ENCODE measurements around the gene C19orf47.

The C19orf47 gene

DNA sequence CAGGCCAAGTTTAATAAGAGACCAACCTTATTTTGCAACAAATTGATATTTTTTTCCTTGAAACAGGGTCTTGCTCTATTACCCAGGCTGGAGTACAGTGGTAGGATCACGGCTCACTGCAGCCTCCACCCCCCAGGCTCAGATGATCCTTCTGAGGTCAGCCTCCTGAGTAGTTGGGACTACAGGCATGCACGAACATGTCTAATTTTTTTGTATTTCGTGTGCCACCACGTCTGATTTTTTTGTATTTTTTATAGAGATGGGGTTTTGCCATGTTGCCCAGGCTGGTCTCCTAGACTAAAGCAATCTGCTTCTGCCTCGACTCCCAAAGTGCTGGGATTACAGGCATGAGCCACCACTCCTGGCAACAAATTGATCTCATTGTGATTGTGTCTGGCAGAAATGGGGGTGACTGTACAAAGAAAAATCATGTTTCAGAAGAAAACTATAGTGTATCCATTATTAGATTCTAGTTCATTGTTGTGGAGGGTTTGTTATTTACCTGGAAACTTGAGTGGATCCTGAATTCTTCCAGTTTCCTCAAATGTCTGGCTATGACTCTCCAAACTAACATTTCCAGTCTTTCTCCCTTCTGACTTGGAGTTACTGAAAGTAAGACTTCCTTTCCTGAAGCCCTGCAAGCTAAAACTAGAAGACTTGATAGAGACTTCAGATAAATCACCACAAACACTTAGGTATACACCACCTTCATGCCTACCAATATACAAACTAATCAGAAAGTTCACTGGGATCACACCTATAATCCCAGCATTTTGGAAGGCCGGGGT lies 45.8 kb downstream of the C19orf47 start:
- H3K9me3 ChIP-seq (ENCODE audit: control insufficient read depth in 1 of 2, low read length in 2 of 2) = no peaks in the 10 kb centered on the region
- no peaks in the 10 kb centered on the region for H3K36me3 ChIP-seq (ENCODE audit: control insufficient read depth in 1 of 2, insufficient read depth in 2 of 2, low read length in 2 of 2)
- H3K27me3 ChIP-seq (ENCODE audit: control insufficient read depth in 1 of 2, insufficient read depth in 2 of 2, low read length in 2 of 2) = no peaks in the 10 kb centered on the region
- H3K4me3 ChIP-seq (ENCODE audit: low read depth in 1 of 2, low read length in 2 of 2) = no peak overlapping the region
- no peak overlapping the region for H3K9ac ChIP-seq (ENCODE audit: low read depth in 1 of 2, low read length in 2 of 2)
- H3K4me1 ChIP-seq (ENCODE audit: control insufficient read depth in 1 of 2, insufficient read depth in 2 of 2, low read length in 2 of 2) = no peaks in the 10 kb centered on the region
- no peak overlapping the region for H3K27ac ChIP-seq (ENCODE audit: low read depth, low read length)

DNA sequence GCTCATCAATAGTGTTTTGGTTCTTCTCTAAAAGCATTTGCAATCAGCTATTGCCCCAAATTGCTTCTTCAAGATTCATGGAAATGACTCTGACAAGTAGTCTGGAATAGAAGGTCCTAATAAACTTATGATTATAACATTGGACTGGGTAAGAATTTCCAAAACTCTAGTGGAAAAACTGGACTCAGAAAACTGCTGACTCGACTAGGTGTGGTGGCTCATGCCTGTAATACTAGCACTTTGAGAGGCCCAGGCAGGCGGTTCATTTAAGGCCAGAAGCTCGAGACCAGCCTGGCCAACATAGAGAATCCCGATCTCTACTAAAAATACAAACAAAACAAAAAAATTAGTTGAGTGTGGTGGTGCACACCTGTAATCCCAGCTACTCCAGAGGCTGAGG lies 47.5 kb downstream of the C19orf47 start:
- H3K36me3 ChIP-seq (ENCODE audit: control insufficient read depth in 1 of 2, insufficient read depth in 2 of 2, low read length in 2 of 2) = no peaks in the 10 kb centered on the region
- no peak overlapping the region for H3K4me3 ChIP-seq (ENCODE audit: low read depth in 1 of 2, low read length in 2 of 2)
- H3K9ac ChIP-seq (ENCODE audit: low read depth in 1 of 2, low read length in 2 of 2) = no peak overlapping the region
- no peaks in the 10 kb centered on the region for H3K27me3 ChIP-seq (ENCODE audit: control insufficient read depth in 1 of 2, insufficient read depth in 2 of 2, low read length in 2 of 2)
- H3K27ac ChIP-seq (ENCODE audit: low read depth, low read length) = no peak overlapping the region
- no peaks in the 10 kb centered on the region for H3K9me3 ChIP-seq (ENCODE audit: control insufficient read depth in 1 of 2, low read length in 2 of 2)
- no peaks in the 10 kb centered on the region for H3K4me1 ChIP-seq (ENCODE audit: control insufficient read depth in 1 of 2, insufficient read depth in 2 of 2, low read length in 2 of 2)

DNA sequence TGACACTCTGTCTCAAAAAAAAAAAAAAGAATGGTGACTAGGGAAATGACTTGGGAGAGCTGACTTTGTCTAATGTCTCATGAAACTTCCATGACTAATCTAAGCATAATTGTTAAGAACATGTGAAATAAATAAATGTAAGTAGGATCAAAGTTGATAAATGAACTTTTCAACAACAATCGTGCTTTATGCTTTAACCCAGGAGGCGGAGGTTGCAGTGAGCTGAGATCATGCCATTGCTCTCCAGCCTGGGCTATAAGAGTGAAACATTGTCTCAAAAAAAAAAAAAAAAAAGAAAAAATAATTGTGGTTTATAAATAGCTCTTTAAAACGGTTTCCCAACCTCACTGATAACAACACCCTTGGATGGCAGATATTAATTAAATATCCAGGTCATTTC lies 50.2 kb downstream of the C19orf47 start:
- H3K4me1 ChIP-seq (ENCODE audit: control insufficient read depth in 1 of 2, insufficient read depth in 2 of 2, low read length in 2 of 2) = no peaks in the 10 kb centered on the region
- no peaks in the 10 kb centered on the region for H3K36me3 ChIP-seq (ENCODE audit: control insufficient read depth in 1 of 2, insufficient read depth in 2 of 2, low read length in 2 of 2)
- no peak overlapping the region for H3K9ac ChIP-seq (ENCODE audit: low read depth in 1 of 2, low read length in 2 of 2)
- no peak overlapping the region for H3K4me3 ChIP-seq (ENCODE audit: low read depth in 1 of 2, low read length in 2 of 2)
- no peaks in the 10 kb centered on the region for H3K9me3 ChIP-seq (ENCODE audit: control insufficient read depth in 1 of 2, low read length in 2 of 2)
- no peak overlapping the region for H3K27ac ChIP-seq (ENCODE audit: low read depth, low read length)
- H3K27me3 ChIP-seq (ENCODE audit: control insufficient read depth in 1 of 2, insufficient read depth in 2 of 2, low read length in 2 of 2) = no peaks in the 10 kb centered on the region

DNA sequence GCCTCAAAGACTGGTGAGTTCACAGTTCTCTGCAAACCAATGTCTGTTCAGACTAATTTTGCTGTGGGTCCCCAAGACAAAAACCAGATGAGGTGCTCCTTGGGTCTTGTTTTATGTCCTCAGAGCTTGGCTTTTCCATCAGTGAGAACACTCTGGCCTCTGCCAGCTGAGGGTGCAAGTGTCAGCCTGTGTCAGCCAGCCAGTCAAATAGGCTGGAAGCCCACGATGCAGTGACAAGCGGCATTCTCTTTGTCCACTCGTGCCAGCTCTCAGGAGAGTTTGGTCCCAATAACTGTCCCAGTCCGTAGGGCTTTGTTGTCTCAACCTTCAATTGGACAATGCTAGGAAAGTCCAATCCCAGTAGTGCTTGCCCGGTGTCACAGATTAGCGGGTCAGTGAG lies 53.6 kb downstream of the C19orf47 start:
- no peaks in the 10 kb centered on the region for H3K9me3 ChIP-seq (ENCODE audit: control insufficient read depth in 1 of 2, low read length in 2 of 2)
- H3K27me3 ChIP-seq (ENCODE audit: control insufficient read depth in 1 of 2, insufficient read depth in 2 of 2, low read length in 2 of 2) = no peaks in the 10 kb centered on the region
- H3K9ac ChIP-seq (ENCODE audit: low read depth in 1 of 2, low read length in 2 of 2) = no peak overlapping the region
- no peaks in the 10 kb centered on the region for H3K36me3 ChIP-seq (ENCODE audit: control insufficient read depth in 1 of 2, insufficient read depth in 2 of 2, low read length in 2 of 2)
- no peak overlapping the region for H3K27ac ChIP-seq (ENCODE audit: low read depth, low read length)
- no peak overlapping the region for H3K4me3 ChIP-seq (ENCODE audit: low read depth in 1 of 2, low read length in 2 of 2)
- no peaks in the 10 kb centered on the region for H3K4me1 ChIP-seq (ENCODE audit: control insufficient read depth in 1 of 2, insufficient read depth in 2 of 2, low read length in 2 of 2)

DNA sequence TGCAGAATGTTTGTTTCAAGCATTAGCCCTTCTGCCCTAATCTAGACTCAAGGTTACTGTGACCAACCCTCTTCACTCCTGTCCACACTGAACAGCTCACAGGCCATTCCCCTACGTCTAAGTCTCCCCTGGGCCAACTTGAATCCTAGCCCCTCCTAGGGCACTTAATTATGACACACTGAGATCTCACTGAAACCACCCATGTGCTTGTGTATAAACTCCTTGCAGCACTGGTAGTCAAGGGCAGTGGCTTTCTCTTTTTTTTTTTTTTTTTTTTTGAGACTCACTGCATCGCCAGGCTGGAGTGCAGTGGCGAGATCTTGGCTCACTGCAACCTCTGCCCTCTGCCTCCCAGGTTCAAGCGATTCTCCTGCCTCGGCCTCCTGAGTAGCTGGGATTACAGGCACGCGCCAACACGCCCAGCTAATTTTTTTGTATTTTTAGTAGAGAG lies 61.2 kb downstream of the C19orf47 start:
- peaks cover 26 to 28% of the 10 kb centered on the region in 2 donors for H3K4me1 ChIP-seq (ENCODE audit: control insufficient read depth in 1 of 2, insufficient read depth in 2 of 2, low read length in 2 of 2)
- no peak overlapping the region for H3K9ac ChIP-seq (ENCODE audit: low read depth in 1 of 2, low read length in 2 of 2)
- peaks cover 0 to 1% of the 10 kb centered on the region in 2 donors for H3K36me3 ChIP-seq (ENCODE audit: control insufficient read depth in 1 of 2, insufficient read depth in 2 of 2, low read length in 2 of 2)
- H3K27me3 ChIP-seq (ENCODE audit: control insufficient read depth in 1 of 2, insufficient read depth in 2 of 2, low read length in 2 of 2) = no peaks in the 10 kb centered on the region
- no peak overlapping the region for H3K27ac ChIP-seq (ENCODE audit: low read depth, low read length)
- no peaks in the 10 kb centered on the region for H3K9me3 ChIP-seq (ENCODE audit: control insufficient read depth in 1 of 2, low read length in 2 of 2)
- no peak overlapping the region for H3K4me3 ChIP-seq (ENCODE audit: low read depth in 1 of 2, low read length in 2 of 2)

DNA sequence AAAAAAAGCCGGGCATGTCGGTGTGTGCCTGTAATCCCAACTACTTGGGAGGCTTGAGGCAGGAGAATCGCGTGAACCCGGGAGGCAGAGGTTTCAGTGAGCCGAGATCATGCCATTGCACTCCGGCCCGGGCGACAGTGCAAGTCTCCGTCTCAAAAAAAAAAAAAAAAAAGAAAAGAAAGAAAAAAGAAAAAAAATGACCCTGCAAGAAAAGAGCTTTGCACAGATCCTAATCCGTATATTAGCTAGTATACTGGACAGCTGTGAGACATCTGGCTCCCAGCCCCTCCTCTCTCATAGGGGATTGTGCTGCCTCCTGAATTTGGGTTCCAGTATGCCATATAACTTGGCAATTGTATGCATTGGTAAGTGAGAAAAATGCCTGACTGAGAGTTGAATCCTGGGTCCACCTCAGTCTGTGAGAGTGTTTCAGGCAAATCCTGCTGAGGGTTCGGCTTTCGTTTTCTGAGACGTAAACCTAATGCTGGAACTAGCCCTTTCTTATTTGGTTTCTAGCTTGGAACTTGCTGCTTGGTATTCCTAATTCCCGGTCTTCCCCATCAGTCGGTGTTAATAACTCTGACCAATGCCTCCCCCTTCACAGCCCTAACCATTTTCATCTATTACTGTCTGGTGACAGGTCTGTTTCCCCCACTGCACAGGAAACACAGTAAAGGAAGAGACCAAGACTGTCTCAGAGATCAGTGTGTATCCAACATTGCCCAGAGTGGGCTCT lies 61.8 kb downstream of the C19orf47 start:
- H3K27me3 ChIP-seq (ENCODE audit: control insufficient read depth in 1 of 2, insufficient read depth in 2 of 2, low read length in 2 of 2) = no peaks in the 10 kb centered on the region
- H3K27ac ChIP-seq (ENCODE audit: low read depth, low read length) = no peak overlapping the region
- peak overlapping the region in 1 of 2 donors; percentile 72 for H3K4me3 ChIP-seq (ENCODE audit: low read depth in 1 of 2, low read length in 2 of 2)
- H3K9me3 ChIP-seq (ENCODE audit: control insufficient read depth in 1 of 2, low read length in 2 of 2) = no peaks in the 10 kb centered on the region
- H3K9ac ChIP-seq (ENCODE audit: low read depth in 1 of 2, low read length in 2 of 2) = peak overlapping the region in 1 of 2 donors; percentile 21
- peaks cover 0 to 2% of the 10 kb centered on the region in 2 donors for H3K36me3 ChIP-seq (ENCODE audit: control insufficient read depth in 1 of 2, insufficient read depth in 2 of 2, low read length in 2 of 2)
- H3K4me1 ChIP-seq (ENCODE audit: control insufficient read depth in 1 of 2, insufficient read depth in 2 of 2, low read length in 2 of 2) = peaks cover 32 to 34% of the 10 kb centered on the region in 2 donors

DNA sequence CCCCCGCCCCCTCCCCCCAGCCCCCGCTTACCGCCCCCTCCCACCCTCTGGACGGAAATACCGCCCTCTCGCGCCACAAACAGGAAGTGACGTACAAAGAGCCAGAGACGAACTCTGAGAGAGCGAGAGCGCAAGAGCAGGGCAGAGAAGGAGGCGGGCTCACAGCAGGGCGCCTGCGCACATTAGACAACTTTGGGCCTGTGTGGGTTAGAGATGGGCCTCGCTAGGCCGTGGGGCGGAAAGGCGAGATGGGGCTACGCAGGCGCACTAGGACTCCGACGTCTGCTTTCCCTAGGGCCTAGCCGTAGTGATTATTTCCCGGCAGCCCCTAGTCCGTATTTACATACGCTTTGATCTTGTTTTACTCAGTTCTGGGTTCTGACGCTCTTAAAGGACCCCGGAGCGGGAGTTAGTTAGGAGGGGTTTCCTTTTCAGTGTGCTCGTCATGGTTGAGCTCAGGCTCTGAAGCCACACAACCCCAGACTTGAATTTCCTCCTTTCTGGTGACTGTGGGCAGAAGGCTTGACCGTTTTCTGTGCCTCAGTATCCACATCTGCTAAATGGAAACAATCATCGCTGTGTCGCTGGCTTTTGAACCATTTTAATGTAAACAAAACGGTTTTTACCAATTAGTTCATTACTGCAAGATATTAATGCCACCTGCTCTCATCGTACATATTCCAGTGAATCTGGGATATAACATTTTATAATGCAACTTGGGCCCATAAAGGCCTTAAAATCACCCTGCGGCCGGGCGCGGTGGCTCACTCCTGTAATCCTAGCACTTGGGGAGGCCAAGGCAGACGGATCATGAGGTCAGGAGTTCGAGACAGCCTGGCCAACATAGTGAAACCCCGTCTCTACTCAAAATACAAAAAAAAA lies 62.6 kb downstream of the C19orf47 start:
- H3K27me3 ChIP-seq (ENCODE audit: control insufficient read depth in 1 of 2, insufficient read depth in 2 of 2, low read length in 2 of 2) = no peaks in the 10 kb centered on the region
- H3K9ac ChIP-seq (ENCODE audit: low read depth in 1 of 2, low read length in 2 of 2) = peak overlapping the region; percentile 78 to 92
- H3K9me3 ChIP-seq (ENCODE audit: control insufficient read depth in 1 of 2, low read length in 2 of 2) = no peaks in the 10 kb centered on the region
- peaks cover 40 to 42% of the 10 kb centered on the region in 2 donors for H3K4me1 ChIP-seq (ENCODE audit: control insufficient read depth in 1 of 2, insufficient read depth in 2 of 2, low read length in 2 of 2)
- H3K27ac ChIP-seq (ENCODE audit: low read depth, low read length) = peak overlapping the region; percentile 90
- peak overlapping the region; percentile 84 to 90 for H3K4me3 ChIP-seq (ENCODE audit: low read depth in 1 of 2, low read length in 2 of 2)
- peaks cover 0 to 2% of the 10 kb centered on the region in 2 donors for H3K36me3 ChIP-seq (ENCODE audit: control insufficient read depth in 1 of 2, insufficient read depth in 2 of 2, low read length in 2 of 2)

DNA sequence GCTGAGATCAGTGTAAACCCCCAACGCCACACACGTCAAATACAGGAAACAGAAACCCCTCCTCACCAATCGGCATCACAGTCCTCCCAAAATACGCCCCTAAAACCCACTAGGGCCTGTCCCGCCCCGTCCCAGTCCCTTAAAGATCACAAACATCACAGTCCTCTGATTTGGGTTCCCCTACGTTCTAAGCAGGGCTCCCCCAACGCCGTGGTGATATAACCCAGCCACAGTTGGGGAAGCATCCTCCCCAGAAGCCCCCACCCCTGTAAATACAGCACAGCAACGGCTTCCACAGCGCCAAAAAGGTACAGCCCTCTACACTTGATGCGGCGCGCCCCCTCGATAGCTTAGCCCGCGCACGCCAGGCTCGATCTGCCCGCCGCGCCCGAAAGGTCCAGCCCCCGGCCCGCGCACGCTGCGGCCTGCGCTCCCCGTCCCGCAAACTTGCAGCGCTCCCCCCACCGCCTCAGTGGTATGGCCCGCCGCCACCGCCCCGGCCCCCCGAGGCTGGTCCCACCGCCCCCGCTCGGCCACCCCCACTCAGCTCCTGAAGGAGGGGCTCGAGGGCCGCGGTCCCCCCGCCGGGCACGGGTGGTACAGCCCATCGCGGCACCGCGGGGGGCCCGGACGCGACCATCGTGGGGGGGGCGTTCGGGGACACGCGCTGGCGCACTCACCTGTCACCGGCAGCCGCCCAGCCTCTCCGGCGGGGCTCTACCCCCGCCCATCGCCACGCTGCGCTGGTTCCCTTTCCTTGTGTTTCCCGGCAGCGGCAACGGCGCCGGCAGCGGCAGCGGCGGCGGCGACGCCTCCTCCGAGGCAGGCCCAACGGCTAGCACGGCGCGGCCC lies 63.5 kb downstream of the C19orf47 start, which contains the start of gene AKT2:
TSS of gene AKT2 (minus strand) at position 845 of the 852 bp plus-strand sequence. CDS start 20,078 bp downstream, outside the sequence.
- peak within 1 kb of the TSS; percentile 84 to 90 for H3K4me3 ChIP-seq (ENCODE audit: low read depth in 1 of 2, low read length in 2 of 2)
- H3K27ac ChIP-seq (ENCODE audit: low read depth, low read length) = peak within 1 kb of the TSS; percentile 90
- no peaks in the 10 kb centered on the region for H3K9me3 ChIP-seq (ENCODE audit: control insufficient read depth in 1 of 2, low read length in 2 of 2)
- H3K4me1 ChIP-seq (ENCODE audit: control insufficient read depth in 1 of 2, insufficient read depth in 2 of 2, low read length in 2 of 2) = peaks cover 49 to 51% of the 10 kb centered on the region in 2 donors
- H3K36me3 ChIP-seq (ENCODE audit: control insufficient read depth in 1 of 2, insufficient read depth in 2 of 2, low read length in 2 of 2) = peaks cover 0 to 2% of the 10 kb centered on the region in 2 donors
- peak within 1 kb of the TSS; percentile 91 to 92 for H3K9ac ChIP-seq (ENCODE audit: low read depth in 1 of 2, low read length in 2 of 2)
- H3K27me3 ChIP-seq (ENCODE audit: control insufficient read depth in 1 of 2, insufficient read depth in 2 of 2, low read length in 2 of 2) = no peaks in the 10 kb centered on the region

DNA sequence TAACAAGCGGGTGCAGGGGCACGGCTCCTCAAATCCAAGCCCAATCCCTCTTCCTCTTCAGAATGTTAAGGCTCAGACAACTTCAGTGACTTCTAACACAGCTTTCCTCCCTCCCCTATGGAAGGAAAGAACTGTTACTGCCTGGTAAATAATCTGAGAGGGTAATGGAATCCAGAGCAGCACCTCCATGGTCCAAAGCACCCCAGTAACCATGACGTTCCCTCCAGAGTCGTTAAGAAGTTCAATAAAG lies 64.0 kb downstream of the C19orf47 start:
- peak overlapping the region; percentile 84 to 90 for H3K4me3 ChIP-seq (ENCODE audit: low read depth in 1 of 2, low read length in 2 of 2)
- H3K4me1 ChIP-seq (ENCODE audit: control insufficient read depth in 1 of 2, insufficient read depth in 2 of 2, low read length in 2 of 2) = peaks cover 55 to 56% of the 10 kb centered on the region in 2 donors
- H3K9ac ChIP-seq (ENCODE audit: low read depth in 1 of 2, low read length in 2 of 2) = peak overlapping the region; percentile 91 to 92
- peak overlapping the region; percentile 85 for H3K27ac ChIP-seq (ENCODE audit: low read depth, low read length)
- H3K9me3 ChIP-seq (ENCODE audit: control insufficient read depth in 1 of 2, low read length in 2 of 2) = no peaks in the 10 kb centered on the region
- H3K36me3 ChIP-seq (ENCODE audit: control insufficient read depth in 1 of 2, insufficient read depth in 2 of 2, low read length in 2 of 2) = peaks cover 0 to 2% of the 10 kb centered on the region in 2 donors
- no peaks in the 10 kb centered on the region for H3K27me3 ChIP-seq (ENCODE audit: control insufficient read depth in 1 of 2, insufficient read depth in 2 of 2, low read length in 2 of 2)
